ENCODE results near the gene SYT2.
A peak's percentile ranks its signal among the peaks of the same experiment; 100 is the strongest.
"Not testable (repeated sequence)": the region's sequence is repeated elsewhere in the genome, so short reads cannot be mapped to it uniquely, and the experiment has no call there.

The SYT2 gene

GRCh38 chr1:202632241-202632640 is 78.0 kb downstream of the SYT2 start:
- peak overlapping the region; percentile 75 for H3K4me2 ChIP-seq

GRCh38 chr1:202631076-202631923 is 79.0 kb downstream of the SYT2 start:
- TF ChIP-seq Cebpa-rat (IDR thresholded peaks at IDR 0.05) = no peak
- H3K4me1 ChIP-seq = peaks cover 60% of the 10 kb centered on the region
- H3K9ac ChIP-seq = no peak overlapping the region
- H3K27ac ChIP-seq = no peak overlapping the region
- H3K36me3 ChIP-seq = no peaks in the 10 kb centered on the region
- no peak overlapping the region for H3K4me3 ChIP-seq
- H4K20me1 ChIP-seq = peaks cover 32% of the 10 kb centered on the region
- peak overlapping the region; percentile 75 for H3K4me2 ChIP-seq
- H3K9me3 ChIP-seq = no peaks in the 10 kb centered on the region
- no peaks in the 10 kb centered on the region for H3K27me3 ChIP-seq

More at GRCh38 chr1:202632241-202632640, 78.0 kb downstream of the SYT2 start:
- H3K4me3 ChIP-seq = no peak overlapping the region
- no peaks in the 10 kb centered on the region for H3K36me3 ChIP-seq
- peaks cover 30% of the 10 kb centered on the region for H4K20me1 ChIP-seq
- no peak overlapping the region for H3K27ac ChIP-seq
- H3K9ac ChIP-seq = no peak overlapping the region
- no peaks in the 10 kb centered on the region for H3K27me3 ChIP-seq
- no peaks in the 10 kb centered on the region for H3K9me3 ChIP-seq
- peaks cover 51% of the 10 kb centered on the region for H3K4me1 ChIP-seq
- TF ChIP-seq Cebpa-rat (IDR thresholded peaks at IDR 0.05) = no peak

- Histone ChIP-seq H3K9me3 (no peaks in the 10 kb centered on the region), H3K4me2 (peak overlapping the region; percentile 75), H3K27ac (no peak overlapping the region), H4K20me1 (peaks cover 32% of the 10 kb centered on the region), H3K4me3 (no peak overlapping the region), H3K27me3 (no peaks in the 10 kb centered on the region), H3K4me1 (peaks cover 68% of the 10 kb centered on the region), H3K9ac (no peak overlapping the region), H3K36me3 (no peaks in the 10 kb centered on the region)
- no peak for TF ChIP-seq Cebpa-rat (IDR thresholded peaks at IDR 0.05)
Observed at GRCh38 chr1:202630541-202630940, 79.7 kb downstream of the SYT2 start.

GRCh38 chr1:202630096-202630495 is 80.2 kb downstream of the SYT2 start:
- not testable (repeated sequence) for H3K27me3 ChIP-seq, H3K9ac ChIP-seq, H3K27ac ChIP-seq

GRCh38 chr1:202629257-202629811 is 80.9 kb downstream of the SYT2 start:
- H3K4me2 ChIP-seq = peak overlapping the region; percentile 84
- H3K27me3 ChIP-seq, H3K4me3 ChIP-seq, H3K9ac ChIP-seq, H3K9me3 ChIP-seq, H3K27ac ChIP-seq, H3K36me3 ChIP-seq: not testable (repeated sequence)
- H3K4me1 ChIP-seq = peaks cover 79% of the 10 kb centered on the region
- peaks cover 32% of the 10 kb centered on the region for H4K20me1 ChIP-seq

More at GRCh38 chr1:202630096-202630495, 80.2 kb downstream of the SYT2 start:
- not testable (repeated sequence) for H3K36me3 ChIP-seq, H3K9me3 ChIP-seq, H3K4me3 ChIP-seq
- Histone ChIP-seq H3K4me1 (peaks cover 71% of the 10 kb centered on the region), H3K4me2 (peak overlapping the region; percentile 84), H4K20me1 (peaks cover 32% of the 10 kb centered on the region)

- H3K27me3 ChIP-seq = no peaks in the 10 kb centered on the region
- no peaks in the 10 kb centered on the region for H3K9me3 ChIP-seq
- H3K4me2 ChIP-seq = peak overlapping the region; percentile 84
- peaks cover 85% of the 10 kb centered on the region for H3K4me1 ChIP-seq
- no peak for TF ChIP-seq Cebpa-rat (IDR thresholded peaks at IDR 0.05)
- no peak overlapping the region for H3K4me3 ChIP-seq
- H3K36me3 ChIP-seq = no peaks in the 10 kb centered on the region
- no peak overlapping the region for H3K27ac ChIP-seq
- H4K20me1 ChIP-seq = peaks cover 32% of the 10 kb centered on the region
- no peak overlapping the region for H3K9ac ChIP-seq
Observed at GRCh38 chr1:202628646-202629215, 81.5 kb downstream of the SYT2 start.

GRCh38 chr1:202627841-202628565 is 82.3 kb downstream of the SYT2 start:
- Histone ChIP-seq H3K4me2 (peak overlapping the region; percentile 84), H3K36me3 (no peaks in the 10 kb centered on the region), H3K27me3 (no peaks in the 10 kb centered on the region), H3K27ac (no peak overlapping the region), H3K9ac (no peak overlapping the region), H3K9me3 (no peaks in the 10 kb centered on the region), H3K4me3 (no peak overlapping the region), H4K20me1 (peaks cover 32% of the 10 kb centered on the region), H3K4me1 (peaks cover 92% of the 10 kb centered on the region)
- no peak for TF ChIP-seq Cebpa-rat (IDR thresholded peaks at IDR 0.05)

- not testable (repeated sequence) for H3K27me3 ChIP-seq, H3K36me3 ChIP-seq, H3K27ac ChIP-seq, H3K9ac ChIP-seq, H3K9me3 ChIP-seq
- Histone ChIP-seq H3K4me3 (0 out of 2 replicates have a peak overlapping the region, but pooled peaks have one; percentile 1), H3K4me1 (peaks cover 98% of the 10 kb centered on the region), H3K4me2 (peak overlapping the region; percentile 84), H4K20me1 (peaks cover 32% of the 10 kb centered on the region)
Observed at GRCh38 chr1:202627036-202627435, 83.2 kb downstream of the SYT2 start.

- Histone ChIP-seq H3K9me3 (no peaks in the 10 kb centered on the region), H3K9ac (no peak overlapping the region), H3K27me3 (no peaks in the 10 kb centered on the region), H3K36me3 (no peaks in the 10 kb centered on the region), H3K4me1 (peaks cover 84% of the 10 kb centered on the region), H3K27ac (no peak overlapping the region), H3K4me2 (peak overlapping the region; percentile 84), H3K4me3 (no peak overlapping the region), H4K20me1 (peaks cover 26% of the 10 kb centered on the region)
- TF ChIP-seq Cebpa-rat (IDR thresholded peaks at IDR 0.05) = no peak
Observed at GRCh38 chr1:202625416-202626360, 84.6 kb downstream of the SYT2 start.
